ENCODE data around the gene ATF7IP.

- no peak for TF ChIP-seq YY1 (IDR thresholded peaks at IDR 0.05; ENCODE audit: insufficient read depth, insufficient read length)
- TF ChIP-seq SUZ12 (IDR thresholded peaks at IDR 0.05; ENCODE audit: extremely low read depth, insufficient read depth, insufficient read length), result no peak
- TF ChIP-seq ZNF274 (IDR thresholded peaks at IDR 0.05; ENCODE audit: low read depth, low read length), result no peak
Measured at GRCh38 chr12:14367040-14367661, 1.7 kb downstream of the ATF7IP start.

Measured in NT2/D1 (cell line).